Caco-2 (cell line): Measurements from ENCODE around the gene GRHPR. TPM values are rescaled to one million over a fixed set of nuclear protein-coding genes. Genes with fewer than 3 reads are reported as not detected.
"Not testable (repeated sequence)": the region's sequence is repeated elsewhere in the genome, so short reads cannot be mapped to it uniquely, and the experiment has no call there.

ENCODE experiments used
- BruUV-seq: library from RNA; stranded (reverse); fragments of 400-500 nt; replicated peaks from 2 replicates; lab custom pipeline; 2021; lab: Mats Ljungman, UMichigan
- CTCF ChIA-PET: fragments of 300-600 bp; sonication (Branson Sonifier 250); formaldehyde crosslinking; loops from one replicate; lab custom pipeline; 2022; ENCODE audit warnings: antibody characterized with exemption; lab: Charles Lee
- POLR2A ChIA-PET: fragments of 300-600 bp; sonication (Branson Sonifier 250); formaldehyde crosslinking; loops from one replicate; lab custom pipeline; 2022; ENCODE audit warnings: antibody characterized with exemption; lab: Charles Lee
- DNase-seq, 2 experiments: peaks; one replicate each; pipeline versions ENCODE4 v3.0.0 to v3.0.0-alpha.2; 2020 to 2022
- H3K27me3 ChIP-seq: replicated peaks from 2 replicates; pipeline ENCODE4 v1.6.0; 2011; ENCODE audit warnings: low read length; ENCODE audit not compliant: control insufficient read depth, insufficient read depth
- H3K36me3 ChIP-seq: 2 replicates; pipeline ENCODE4 v1.5.1; 2011; ENCODE audit warnings: low read length; ENCODE audit not compliant: control insufficient read depth, insufficient read depth
- H3K4me1 ChIP-seq: fragments of 250-450 bp; sonication (Bioruptor Pico); 2 replicates; pipeline ENCODE4 v1.5.1; 2020; ENCODE audit warnings: mild to moderate bottlenecking
- H3K4me3 ChIP-seq: 2 replicates; pipeline ENCODE4 v1.5.1; 2011; ENCODE audit warnings: low read depth, mild to moderate bottlenecking, control low read depth, low read length
- H3K9me3 ChIP-seq: fragments of 250-450 bp; sonication (Bioruptor Pico); 2 replicates; pipeline ENCODE4 v1.5.1; 2020; ENCODE audit warnings: mild to moderate bottlenecking, moderate library complexity
- H3K27ac Mint-ChIP-seq: one replicate; pipeline ENCODE4 v1.8.0; 2022; ENCODE audit warnings: mixed read lengths; ENCODE audit not compliant: unreplicated experiment
- H3K27me3 Mint-ChIP-seq: one replicate; pipeline ENCODE4 v1.8.0; 2022; ENCODE audit warnings: mixed read lengths; ENCODE audit not compliant: insufficient read depth, unreplicated experiment
- H3K36me3 Mint-ChIP-seq: one replicate; pipeline ENCODE4 v1.8.0; 2022; ENCODE audit warnings: mild to moderate bottlenecking, mixed read lengths; ENCODE audit not compliant: insufficient read depth, unreplicated experiment
- H3K4me1 Mint-ChIP-seq: one replicate; pipeline ENCODE4 v1.8.0; 2022; ENCODE audit warnings: low read depth, mixed read lengths; ENCODE audit not compliant: unreplicated experiment
- H3K4me3 Mint-ChIP-seq: one replicate; pipeline ENCODE4 v1.8.0; 2022; ENCODE audit warnings: mild to moderate bottlenecking, moderate library complexity, mixed read lengths; ENCODE audit not compliant: unreplicated experiment
- H3K9me3 Mint-ChIP-seq: one replicate; pipeline ENCODE4 v1.8.0; 2022; ENCODE audit warnings: mixed read lengths; ENCODE audit not compliant: unreplicated experiment
- CTCF ChIP-seq, 2 experiments: fragments of 200-600 bp in 1 of 2; IDR thresholded peaks; 1 replicate in 1 of 2; 2 replicates in 1 of 2; pipeline versions ENCODE4 v1.5.1 to v1.8.0; 2011 to 2022; ENCODE audit warnings: antibody characterized with exemption in 1 of 2, control low read depth in 1 of 2, inconsistent platforms in 1 of 2, low read depth in 1 of 2, low read length in 1 of 2, mild to moderate bottlenecking in 1 of 2, moderate library complexity in 1 of 2; ENCODE audit not compliant: insufficient read depth in 1 of 2, severe bottlenecking in 1 of 2, unreplicated experiment in 1 of 2
- intact Hi-C: fragments of 100-400 bp; cut with micrococcal nuclease; formaldehyde crosslinking; loops from one replicate; pipeline ENCODE4 v1.10.0; 2022; ENCODE audit not compliant: unreplicated experiment
- total RNA-seq: library from RNA; stranded (reverse); gene quantifications from 2 replicates; pipeline ENCODE4 v1.2.3, GENCODE V29; 2022

The GRHPR gene
- total RNA-seq, 1 experiment from 2014 or later: 82.5 TPM

- CTCF ChIA-PET: no interaction called here
- Histone ChIP-seq H3K36me3 (no peaks in the 10 kb centered on the region), H3K4me1 (peaks cover 12% of the 10 kb centered on the region), H3K4me3 (no peak overlapping the region), H3K27me3 (no peaks in the 10 kb centered on the region), H3K9me3 (peaks cover 18% of the 10 kb centered on the region)
- BruUV-seq: no TSS peak
- H3K4me1 Mint-ChIP-seq: peaks cover 15% of the 10 kb centered on the region
- H3K4me3 Mint-ChIP-seq: no peak overlapping the region
- no peaks in the 10 kb centered on the region for H3K9me3 Mint-ChIP-seq
- POLR2A ChIA-PET: no interaction called here
- TF ChIP-seq CTCF (IDR thresholded peaks at IDR 0.05; ENCODE audit: insufficient read depth in 1 of 2, low read depth in 1 of 2, low read length in 1 of 2, severe bottlenecking in 1 of 2, unreplicated experiment in 1 of 2): no peak
- peaks cover 9% of the 10 kb centered on the region for H3K36me3 Mint-ChIP-seq
- no peak overlapping the region for H3K27ac Mint-ChIP-seq
- DNase-seq: no peak
- no peaks in the 10 kb centered on the region for H3K27me3 Mint-ChIP-seq
- intact Hi-C loops: no loop called here
Measured at GRCh38 chr9:37476930-37477329, 54.4 kb downstream of the GRHPR start.

GRCh38 chr9:37477443-37477842 lies 54.9 kb downstream of the GRHPR start:
- H3K4me1 ChIP-seq: peaks cover 13% of the 10 kb centered on the region
- intact Hi-C loops, BruUV-seq, H3K27me3 ChIP-seq, H3K4me3 ChIP-seq, H3K4me3 Mint-ChIP-seq, DNase-seq, H3K27me3 Mint-ChIP-seq, H3K36me3 ChIP-seq, CTCF ChIA-PET, POLR2A ChIA-PET, H3K27ac Mint-ChIP-seq, H3K36me3 Mint-ChIP-seq, H3K9me3 Mint-ChIP-seq: not testable (repeated sequence)
- H3K9me3 ChIP-seq: peaks cover 18% of the 10 kb centered on the region
- peaks cover 12% of the 10 kb centered on the region for H3K4me1 Mint-ChIP-seq

- Histone ChIP-seq H3K4me1 (peaks cover 13% of the 10 kb centered on the region), H3K9me3 (peaks cover 18% of the 10 kb centered on the region)
- DNase-seq, H3K36me3 Mint-ChIP-seq, H3K27me3 ChIP-seq, H3K9me3 Mint-ChIP-seq, H3K36me3 ChIP-seq, intact Hi-C loops, H3K4me3 Mint-ChIP-seq, BruUV-seq, CTCF ChIA-PET, H3K27me3 Mint-ChIP-seq, H3K27ac Mint-ChIP-seq, POLR2A ChIA-PET, H3K4me3 ChIP-seq: not testable (repeated sequence)
- H3K4me1 Mint-ChIP-seq: peaks cover 10% of the 10 kb centered on the region
Measured at GRCh38 chr9:37477987-37478619, 55.6 kb downstream of the GRHPR start.

- Mint-ChIP-seq H3K4me1 (peaks cover 16% of the 10 kb centered on the region), H3K36me3 (no peaks in the 10 kb centered on the region), H3K27me3 (no peaks in the 10 kb centered on the region), H3K4me3 (no peak overlapping the region), H3K9me3 (no peaks in the 10 kb centered on the region), H3K27ac (no peak overlapping the region)
- no peak overlapping the region for H3K4me3 ChIP-seq
- no peaks in the 10 kb centered on the region for H3K9me3 ChIP-seq
- no peaks in the 10 kb centered on the region for H3K36me3 ChIP-seq
- peaks cover 19% of the 10 kb centered on the region for H3K4me1 ChIP-seq
- no peaks in the 10 kb centered on the region for H3K27me3 ChIP-seq
- DNase-seq: no peak
- intact Hi-C loops: loop anchor here (10.0 kb wide), 1 partner anchor 224 kb away; no protein-coding TSS in a partner anchor
- CTCF ChIA-PET: interaction anchor here (0.6 kb wide), 2 partner anchors 99 to 293 kb away, joined by 3 to 6 read pairs; no protein-coding TSS in a partner anchor
- TF ChIP-seq CTCF (IDR thresholded peaks at IDR 0.05; ENCODE audit: insufficient read depth in 1 of 2, low read depth in 1 of 2, low read length in 1 of 2, severe bottlenecking in 1 of 2, unreplicated experiment in 1 of 2): no peak
- POLR2A ChIA-PET: no interaction called here
- no TSS peak for BruUV-seq
Measured at GRCh38 chr9:37480759-37481158, 58.3 kb downstream of the GRHPR start.
